HEK293 (cell line): ENCODE measurements around the gene MRPS18A.

Source experiments
- AEBP2 ChIP-seq: fragments of 450-650 bp; formaldehyde crosslinking; IDR thresholded peaks from 2 replicates; pipeline ENCODE4 v1.5.1; 2016; ENCODE audit warnings: missing biosample characterization, missing genetic modification characterization, borderline replicate concordance
- BCL11B ChIP-seq: fragments of 450-650 bp; formaldehyde crosslinking; IDR thresholded peaks from 2 replicates; pipeline ENCODE4 v1.5.1; 2016; ENCODE audit warnings: low read depth, missing biosample characterization, missing genetic modification characterization
- GLI4 ChIP-seq: fragments of 450-650 bp; formaldehyde crosslinking; IDR thresholded peaks from 2 replicates; pipeline ENCODE4 v1.5.1; 2016; ENCODE audit warnings: missing biosample characterization, missing genetic modification characterization
- PRDM1 ChIP-seq: fragments of 450-650 bp; formaldehyde crosslinking; IDR thresholded peaks from 2 replicates; pipeline ENCODE4; 2016; ENCODE audit warnings: missing biosample characterization, missing genetic modification characterization
- SP7 ChIP-seq: fragments of 450-650 bp; formaldehyde crosslinking; IDR thresholded peaks from 2 replicates; pipeline ENCODE4 v1.5.1; 2016; ENCODE audit warnings: missing biosample characterization, missing genetic modification characterization
- ZBTB10 ChIP-seq: fragments of 450-650 bp; formaldehyde crosslinking; IDR thresholded peaks from 2 replicates; pipeline ENCODE4 v1.5.1; 2016; ENCODE audit warnings: missing biosample characterization, missing genetic modification characterization
- ZBTB17 ChIP-seq: fragments of 450-650 bp; formaldehyde crosslinking; IDR thresholded peaks from 2 replicates; pipeline ENCODE4 v1.5.1; 2016; ENCODE audit warnings: missing biosample characterization, missing genetic modification characterization
- ZFP41 ChIP-seq: fragments of 450-650 bp; formaldehyde crosslinking; IDR thresholded peaks from 2 replicates; pipeline ENCODE4 v1.5.1; 2016; ENCODE audit warnings: missing biosample characterization, missing genetic modification characterization, borderline replicate concordance
- ZNF112 ChIP-seq: fragments of 450-650 bp; formaldehyde crosslinking; IDR thresholded peaks from 2 replicates; pipeline ENCODE4 v1.5.0; 2017; ENCODE audit warnings: missing biosample characterization, missing genetic modification characterization
- ZNF114 ChIP-seq: fragments of 450-650 bp; formaldehyde crosslinking; IDR thresholded peaks from 2 replicates; pipeline ENCODE4 v1.5.0; 2017; ENCODE audit warnings: missing biosample characterization, missing genetic modification characterization
- ZNF174 ChIP-seq: fragments of 450-650 bp; formaldehyde crosslinking; IDR thresholded peaks from 2 replicates; pipeline ENCODE4 v1.5.0; 2017; ENCODE audit warnings: missing biosample characterization, mild to moderate bottlenecking, missing genetic modification characterization
- ZNF223 ChIP-seq: fragments of 450-650 bp; formaldehyde crosslinking; IDR thresholded peaks from 2 replicates; pipeline ENCODE4 v1.5.1; 2016; ENCODE audit warnings: missing biosample characterization, missing genetic modification characterization
- ZNF341 ChIP-seq: fragments of 450-650 bp; formaldehyde crosslinking; IDR thresholded peaks from 2 replicates; pipeline ENCODE4; 2016; ENCODE audit warnings: low read depth, missing biosample characterization, missing genetic modification characterization
- ZNF391 ChIP-seq: fragments of 450-650 bp; formaldehyde crosslinking; IDR thresholded peaks from 2 replicates; pipeline ENCODE4 v1.5.1; 2016; ENCODE audit warnings: low read depth, missing biosample characterization, missing genetic modification characterization, borderline replicate concordance
- ZNF423 ChIP-seq: fragments of 450-650 bp; formaldehyde crosslinking; IDR thresholded peaks from 2 replicates; pipeline ENCODE4 v1.5.1; 2016; ENCODE audit warnings: missing biosample characterization, missing genetic modification characterization
- ZNF501 ChIP-seq: fragments of 450-650 bp; formaldehyde crosslinking; IDR thresholded peaks from 2 replicates; pipeline ENCODE4 v1.5.1; 2016; ENCODE audit warnings: missing biosample characterization, missing genetic modification characterization
- ZNF514 ChIP-seq: fragments of 450-650 bp; formaldehyde crosslinking; IDR thresholded peaks from 2 replicates; pipeline ENCODE4 v1.5.1; 2016; ENCODE audit warnings: missing biosample characterization, missing genetic modification characterization
- ZNF530 ChIP-seq: fragments of 450-650 bp; formaldehyde crosslinking; IDR thresholded peaks from 2 replicates; pipeline ENCODE4 v1.5.1; 2016; ENCODE audit warnings: low read depth, missing biosample characterization, missing genetic modification characterization
- ZNF555 ChIP-seq: fragments of 450-650 bp; formaldehyde crosslinking; conservative IDR thresholded peaks from 2 replicates; pipeline ENCODE4 v1.5.1; 2017; ENCODE audit warnings: missing biosample characterization, mild to moderate bottlenecking, missing genetic modification characterization, inconsistent platforms
- ZNF585B ChIP-seq: fragments of 450-650 bp; formaldehyde crosslinking; IDR thresholded peaks from 2 replicates; pipeline ENCODE4 v1.5.1; 2016; ENCODE audit warnings: missing biosample characterization, missing genetic modification characterization
- ZNF600 ChIP-seq: fragments of 450-650 bp; formaldehyde crosslinking; IDR thresholded peaks from 2 replicates; pipeline ENCODE4 v1.5.1; 2016; ENCODE audit warnings: missing biosample characterization, missing genetic modification characterization
- ZNF623 ChIP-seq: fragments of 450-650 bp; formaldehyde crosslinking; IDR thresholded peaks from 2 replicates; pipeline ENCODE4 v1.5.1; 2016; ENCODE audit warnings: missing biosample characterization, missing genetic modification characterization
- ZNF629 ChIP-seq: fragments of 450-650 bp; formaldehyde crosslinking; IDR thresholded peaks from 2 replicates; pipeline ENCODE4 v1.5.1; 2017; ENCODE audit warnings: missing biosample characterization, missing genetic modification characterization
- ZNF777 ChIP-seq: fragments of 450-650 bp; formaldehyde crosslinking; IDR thresholded peaks from 2 replicates; pipeline ENCODE4 v1.5.1; 2017; ENCODE audit warnings: missing biosample characterization, missing genetic modification characterization, borderline replicate concordance
- ZNF830 ChIP-seq: fragments of 450-650 bp; IDR thresholded peaks from 2 replicates; pipeline ENCODE4 v1.5.0; 2018; ENCODE audit warnings: missing biosample characterization, missing genetic modification characterization, low read depth, mild to moderate bottlenecking, moderate library complexity
- ZSCAN23 ChIP-seq: fragments of 450-650 bp; formaldehyde crosslinking; IDR thresholded peaks from 2 replicates; pipeline ENCODE4 v1.5.1; 2016; ENCODE audit warnings: missing biosample characterization, missing genetic modification characterization
- TF ChIP-seq, protein P1 (sequence below): fragments of 450-650 bp; formaldehyde crosslinking; IDR thresholded peaks from 2 replicates; pipeline ENCODE4 v1.5.1; 2016; ENCODE audit warnings: missing biosample characterization, missing genetic modification characterization
- TF ChIP-seq, protein P2 (sequence below): fragments of 450-650 bp; formaldehyde crosslinking; conservative IDR thresholded peaks from 2 replicates; pipeline ENCODE4 v1.5.1; 2016; ENCODE audit warnings: low read depth, missing biosample characterization, missing genetic modification characterization
- TF ChIP-seq, protein P3 (sequence below): fragments of 450-650 bp; IDR thresholded peaks from 2 replicates; pipeline ENCODE4 v1.5.1; 2018; ENCODE audit warnings: missing biosample characterization, mild to moderate bottlenecking, missing genetic modification characterization

The MRPS18A gene

DNA sequence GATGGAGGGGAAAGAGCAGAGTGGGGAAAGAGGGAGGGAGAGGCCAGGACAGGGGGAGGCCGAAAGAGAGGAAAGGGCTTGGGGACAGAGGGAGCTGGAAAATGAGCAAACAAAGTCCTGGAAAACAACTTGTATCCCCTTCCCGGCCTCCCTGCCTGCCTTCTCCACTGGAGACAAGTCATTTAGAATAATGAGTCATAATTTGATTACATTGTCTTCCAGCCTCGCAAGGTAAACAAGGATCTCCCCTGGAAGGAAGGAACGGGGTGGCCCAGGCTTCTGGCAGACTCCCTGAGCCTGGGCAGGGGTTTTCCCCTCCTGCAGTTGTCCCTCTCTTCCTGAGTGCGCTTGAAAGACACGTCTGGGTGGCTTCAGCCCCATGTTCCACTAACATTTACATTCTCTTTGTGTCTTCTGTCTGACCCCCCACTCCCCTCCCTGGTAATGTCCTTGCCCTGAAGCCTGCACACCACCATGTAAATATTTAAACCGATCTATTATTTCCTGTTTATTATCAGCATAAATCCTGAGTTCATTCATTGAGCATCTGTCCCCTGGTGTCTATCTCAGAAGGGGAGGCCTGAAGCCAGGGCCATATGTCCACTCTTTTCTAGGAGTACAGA lies 12.1 kb upstream of the MRPS18A start (continued):
- TF ChIP-seq ZBTB10 (tag by site-specific recombination) (no peak), ZNF777 (tag by site-specific recombination) (no peak), ZNF585B (no peak), SP7 (peak; percentile 84), AEBP2 (tag by site-specific recombination) (no peak), ZNF341 (no peak), ZNF501 (tag by site-specific recombination) (no peak), ZNF600 (no peak), ZNF391 (tag by site-specific recombination) (no peak), ZNF555 (tag by site-specific recombination) (no peak), ZFP41 (tag by site-specific recombination) (no peak), ZNF530 (tag by site-specific recombination) (no peak), ZBTB17 (tag by site-specific recombination) (peak; percentile 32; the same call in 1 of the 2 replicates), ZNF514 (tag by site-specific recombination) (no peak), ZNF223 (0 out of 2 replicates have a peak, but pooled peaks have one; percentile 34), ZNF423 (tag by site-specific recombination) (no peak), ZNF112 (tag by site-specific recombination) (no peak), ZNF830 (no peak), ZNF174 (tag by site-specific recombination) (no peak), ZSCAN23 (tag by site-specific recombination) (no peak), PRDM1 (tag by site-specific recombination) (peak; percentile 36), GLI4 (tag by site-specific recombination) (no peak), ZNF623 (tag by site-specific recombination) (no peak), ZNF629 (tag by site-specific recombination) (peak; percentile 28; the same call in 1 of the 2 replicates), ZNF114 (tag by site-specific recombination) (no peak), BCL11B (tag by site-specific recombination) (no peak)
- TF ChIP-seq, protein P1, sequence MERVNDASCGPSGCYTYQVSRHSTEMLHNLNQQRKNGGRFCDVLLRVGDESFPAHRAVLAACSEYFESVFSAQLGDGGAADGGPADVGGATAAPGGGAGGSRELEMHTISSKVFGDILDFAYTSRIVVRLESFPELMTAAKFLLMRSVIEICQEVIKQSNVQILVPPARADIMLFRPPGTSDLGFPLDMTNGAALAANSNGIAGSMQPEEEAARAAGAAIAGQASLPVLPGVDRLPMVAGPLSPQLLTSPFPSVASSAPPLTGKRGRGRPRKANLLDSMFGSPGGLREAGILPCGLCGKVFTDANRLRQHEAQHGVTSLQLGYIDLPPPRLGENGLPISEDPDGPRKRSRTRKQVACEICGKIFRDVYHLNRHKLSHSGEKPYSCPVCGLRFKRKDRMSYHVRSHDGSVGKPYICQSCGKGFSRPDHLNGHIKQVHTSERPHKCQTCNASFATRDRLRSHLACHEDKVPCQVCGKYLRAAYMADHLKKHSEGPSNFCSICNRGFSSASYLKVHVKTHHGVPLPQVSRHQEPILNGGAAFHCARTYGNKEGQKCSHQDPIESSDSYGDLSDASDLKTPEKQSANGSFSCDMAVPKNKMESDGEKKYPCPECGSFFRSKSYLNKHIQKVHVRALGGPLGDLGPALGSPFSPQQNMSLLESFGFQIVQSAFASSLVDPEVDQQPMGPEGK (tag by site-specific recombination): peak; percentile 63
- TF ChIP-seq, protein P2, sequence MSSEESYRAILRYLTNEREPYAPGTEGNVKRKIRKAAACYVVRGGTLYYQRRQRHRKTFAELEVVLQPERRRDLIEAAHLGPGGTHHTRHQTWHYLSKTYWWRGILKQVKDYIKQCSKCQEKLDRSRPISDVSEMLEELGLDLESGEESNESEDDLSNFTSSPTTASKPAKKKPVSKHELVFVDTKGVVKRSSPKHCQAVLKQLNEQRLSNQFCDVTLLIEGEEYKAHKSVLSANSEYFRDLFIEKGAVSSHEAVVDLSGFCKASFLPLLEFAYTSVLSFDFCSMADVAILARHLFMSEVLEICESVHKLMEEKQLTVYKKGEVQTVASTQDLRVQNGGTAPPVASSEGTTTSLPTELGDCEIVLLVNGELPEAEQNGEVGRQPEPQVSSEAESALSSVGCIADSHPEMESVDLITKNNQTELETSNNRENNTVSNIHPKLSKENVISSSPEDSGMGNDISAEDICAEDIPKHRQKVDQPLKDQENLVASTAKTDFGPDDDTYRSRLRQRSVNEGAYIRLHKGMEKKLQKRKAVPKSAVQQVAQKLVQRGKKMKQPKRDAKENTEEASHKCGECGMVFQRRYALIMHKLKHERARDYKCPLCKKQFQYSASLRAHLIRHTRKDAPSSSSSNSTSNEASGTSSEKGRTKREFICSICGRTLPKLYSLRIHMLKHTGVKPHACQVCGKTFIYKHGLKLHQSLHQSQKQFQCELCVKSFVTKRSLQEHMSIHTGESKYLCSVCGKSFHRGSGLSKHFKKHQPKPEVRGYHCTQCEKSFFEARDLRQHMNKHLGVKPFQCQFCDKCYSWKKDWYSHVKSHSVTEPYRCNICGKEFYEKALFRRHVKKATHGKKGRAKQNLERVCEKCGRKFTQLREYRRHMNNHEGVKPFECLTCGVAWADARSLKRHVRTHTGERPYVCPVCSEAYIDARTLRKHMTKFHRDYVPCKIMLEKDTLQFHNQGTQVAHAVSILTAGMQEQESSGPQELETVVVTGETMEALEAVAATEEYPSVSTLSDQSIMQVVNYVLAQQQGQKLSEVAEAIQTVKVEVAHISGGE (tag by site-specific recombination): no peak
- TF ChIP-seq, protein P3, sequence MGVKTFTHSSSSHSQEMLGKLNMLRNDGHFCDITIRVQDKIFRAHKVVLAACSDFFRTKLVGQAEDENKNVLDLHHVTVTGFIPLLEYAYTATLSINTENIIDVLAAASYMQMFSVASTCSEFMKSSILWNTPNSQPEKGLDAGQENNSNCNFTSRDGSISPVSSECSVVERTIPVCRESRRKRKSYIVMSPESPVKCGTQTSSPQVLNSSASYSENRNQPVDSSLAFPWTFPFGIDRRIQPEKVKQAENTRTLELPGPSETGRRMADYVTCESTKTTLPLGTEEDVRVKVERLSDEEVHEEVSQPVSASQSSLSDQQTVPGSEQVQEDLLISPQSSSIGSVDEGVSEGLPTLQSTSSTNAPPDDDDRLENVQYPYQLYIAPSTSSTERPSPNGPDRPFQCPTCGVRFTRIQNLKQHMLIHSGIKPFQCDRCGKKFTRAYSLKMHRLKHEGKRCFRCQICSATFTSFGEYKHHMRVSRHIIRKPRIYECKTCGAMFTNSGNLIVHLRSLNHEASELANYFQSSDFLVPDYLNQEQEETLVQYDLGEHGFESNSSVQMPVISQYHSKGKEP (tag by site-specific recombination): no peak
